ENCODE measurements around the gene SMIM17. TPM values are rescaled to one million over a fixed set of nuclear protein-coding genes. Genes with fewer than 3 reads are reported as not detected.

Gene SMIM17
- total RNA-seq, 6 donors from 2014 or later: 0.29 to 0.30 TPM; not detected in 4

Other genes with a start within 250 kb of the SMIM17 start
- gene ZNF582, start 249.6 kb upstream of the SMIM17 start, total RNA-seq: 10 to 100 TPM in 1 of 6 donors, 1 to 10 TPM in 5; 2.1 to 11.9 (median 2.7) TPM
- gene ZNF583, start 238.8 kb upstream of the SMIM17 start, total RNA-seq: 10 to 100 TPM in 1 of 6 donors, 1 to 10 TPM in 5; 3.7 to 21.5 (median 6.9) TPM
- gene ZNF667, start 165.8 kb upstream of the SMIM17 start, total RNA-seq: 1 to 10 TPM; 1.1 to 3.6 (median 1.9) TPM
- gene ZNF471, start 135.3 kb upstream of the SMIM17 start, total RNA-seq: 1 to 10 TPM; 2.6 to 7.3 (median 4.4) TPM
- gene ZFP28, start 104.2 kb upstream of the SMIM17 start, total RNA-seq: 10 to 100 TPM in 1 of 6 donors, 1 to 10 TPM in 5; 3.1 to 12.0 (median 6.2) TPM
- 1 to 10 TPM; 1.8 to 4.6 (median 3.3) TPM for gene ZNF470, start 75.7 kb upstream of the SMIM17 start, total RNA-seq
- 10 to 100 TPM in 2 of 6 donors, 1 to 10 TPM in 4; 4.0 to 11.5 (median 7.4) TPM for gene ZNF71, start 47.9 kb upstream of the SMIM17 start, total RNA-seq
- 1 to 10 TPM in 4 of 6 donors, under 1 TPM in 1, not detected in 1; 0.78 to 4.1 (median 2.7) TPM for gene ZNF835, start 28.6 kb downstream of the SMIM17 start, total RNA-seq
- 10 to 100 TPM in 1 of 6 donors, 1 to 10 TPM in 5; 2.6 to 13.1 (median 3.8) TPM for gene PEG3, start 197.6 kb downstream of the SMIM17 start, total RNA-seq
- 1 to 10 TPM in 1 of 6 donors, under 1 TPM in 1, not detected in 4; 0.30 to 1.0 TPM for gene ZIM2, start 197.6 kb downstream of the SMIM17 start, total RNA-seq

All from upper lobe of left lung (tissue), 6 donors.